Transverse colon (tissue), 4 donors: ENCODE measurements around the gene KCNE1. TPM values are rescaled to one million over a fixed set of nuclear protein-coding genes. Genes with fewer than 3 reads are reported as not detected.

ENCODE experiments used
- DNase-seq: peaks from one replicate; pipeline ENCODE4 v3.0.0-alpha.2; 2019
- H3K27ac ChIP-seq, 4 donors: fragments of 200-600 bp; sonication (generic); 2 replicates each; pipeline ENCODE4 v1.5.1; 2016 to 2018; ENCODE audit warnings: inconsistent platforms in 4 of 4
- H3K27me3 ChIP-seq: fragments of 200-600 bp; sonication (generic); 2 replicates; pipeline ENCODE4 v1.5.1; 2017; ENCODE audit warnings: inconsistent platforms
- H3K36me3 ChIP-seq, 4 donors: fragments of 200-600 bp; sonication (generic); 2 replicates each; pipeline ENCODE4 v1.5.1; 2017 to 2019; ENCODE audit warnings: inconsistent platforms in 4 of 4
- H3K4me1 ChIP-seq, 4 donors: fragments of 200-600 bp; sonication (generic); 2 replicates each; pipeline ENCODE4 v1.5.1; 2017 to 2020; ENCODE audit warnings: inconsistent platforms in 4 of 4
- H3K4me3 ChIP-seq, 4 donors: fragments of 200-600 bp; sonication (generic); 1 replicate in 1 of 4; 2 replicates in 3 of 4; pipeline versions ENCODE4 v1.5.1 to v1.6.1; 2017 to 2019; ENCODE audit warnings: inconsistent platforms in 4 of 4
- H3K9me3 ChIP-seq, 2 donors: fragments of 200-600 bp; sonication (generic); 2 replicates each; pipeline ENCODE4 v1.5.1; 2017 to 2019; ENCODE audit warnings: inconsistent platforms in 2 of 2
- CTCF ChIP-seq, 5 experiments: fragments of 200-600 bp in 3 of 5; fragments of 450-650 bp in 2 of 5; sonication (generic) in 3 of 5; IDR thresholded peaks; 1 replicate in 2 of 5; 2 replicates in 3 of 5; pipeline ENCODE4 v1.5.1; 2016 to 2017; ENCODE audit warnings: antibody characterized with exemption in 5 of 5, inconsistent platforms in 3 of 5, mild to moderate bottlenecking in 2 of 5, moderate library complexity in 1 of 5
- EP300 ChIP-seq: sonication (generic); formaldehyde crosslinking; IDR thresholded peaks from one replicate; pipeline ENCODE4 v1.6.1; 2017; ENCODE audit warnings: antibody characterized with exemption, low read depth
- POLR2A ChIP-seq: fragments of 450-650 bp; IDR thresholded peaks from one replicate; pipeline ENCODE4 v1.6.1; 2016; ENCODE audit warnings: antibody characterized with exemption, mild to moderate bottlenecking, moderate library complexity
- POLR2AphosphoS5 ChIP-seq, 3 donors: sonication (generic); formaldehyde crosslinking; IDR thresholded peaks; one replicate each; pipeline ENCODE4 v1.6.1; 2016; ENCODE audit warnings: antibody characterized with exemption in 3 of 3
- WGBS, 2 donors: methylation state at CpG; one replicate each; pipeline ENCODE4 v1.1.5; 2018; ENCODE audit warnings: low coverage in 1 of 2; 5-methylcytosine and 5-hydroxymethylcytosine counted together
- in situ Hi-C, 4 donors: fragments of 200-750 bp; cut with MboI; loops; one replicate each; pipeline versions ENCODE4 v1.15.0 to v1.15.1; 2017; ENCODE audit warnings: low sequenced_read_pairs in 3 of 4, low pct_ligation_motif_present in 1 of 4, low pct_unique_long_range_greater_than_20kb in 1 of 4
- intact Hi-C: fragments of 100-400 bp; cut with DNase I; formaldehyde crosslinking; loops from one replicate; pipeline ENCODE4 v1.15.1; 2023; ENCODE audit warnings: low total_unique reads
- total RNA-seq, 4 donors: library from RNA; depleted of rRNA; stranded (reverse); fragments of >200 nt; gene quantifications; one replicate each; pipeline ENCODE4 v1.1.0, GENCODE V29; 2016

Gene KCNE1
- total RNA-seq, 4 donors from 2014 or later, result 1.5 to 2.6 (median 2.4) TPM; not detected in 1

DNA sequence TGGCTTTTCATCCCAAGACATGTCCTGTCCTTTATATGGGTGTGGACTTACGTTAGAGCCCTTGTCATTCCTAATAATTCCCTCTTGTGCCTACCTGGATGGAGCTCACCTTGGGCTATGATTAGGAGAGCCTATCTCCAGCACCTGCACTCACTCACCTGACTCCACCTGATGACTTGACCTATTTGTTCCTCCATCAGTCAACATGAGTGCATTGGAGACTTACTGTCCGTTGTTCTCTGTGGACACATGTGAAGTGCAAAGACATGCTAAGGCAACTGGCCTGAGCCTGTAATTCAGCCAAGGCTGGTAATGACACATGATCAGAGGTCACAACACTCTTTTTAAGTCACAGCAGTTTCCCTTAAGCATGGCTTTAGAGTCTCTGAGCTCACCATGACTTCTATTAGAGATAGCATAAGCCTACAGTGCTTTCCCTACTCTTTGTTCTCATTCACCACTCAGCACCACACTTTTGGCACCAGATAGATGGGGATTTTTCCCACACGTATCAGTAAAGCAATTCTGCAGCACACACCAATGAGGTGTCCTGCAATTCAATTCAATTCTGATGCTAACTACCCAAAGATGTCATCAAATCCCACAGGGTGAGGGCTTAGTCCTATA, 9.4 kb downstream of the KCNE1 start:
- 60 to 86% methylated on average over 2 to 3 of the region's 3 CpGs for WGBS, 2 donors
- Histone ChIP-seq H3K36me3 (no peaks in the 10 kb centered on the region), H3K27ac (no peak overlapping the region), H3K27me3 (no peaks in the 10 kb centered on the region), H3K9me3 (peaks cover 1 to 5% of the 10 kb centered on the region in 2 donors), H3K4me1 (no peaks in the 10 kb centered on the region), H3K4me3 (no peak overlapping the region)
- intact Hi-C loops (no loop called here), in situ Hi-C loops (no loop called here)
- no peak for TF ChIP-seq EP300
- TF ChIP-seq POLR2AphosphoS5 (IDR thresholded peaks at IDR 0.05), result no peak
- TF ChIP-seq CTCF (IDR thresholded peaks at IDR 0.05), result no peak
- no peak for TF ChIP-seq POLR2A
- no peak for DNase-seq

DNA sequence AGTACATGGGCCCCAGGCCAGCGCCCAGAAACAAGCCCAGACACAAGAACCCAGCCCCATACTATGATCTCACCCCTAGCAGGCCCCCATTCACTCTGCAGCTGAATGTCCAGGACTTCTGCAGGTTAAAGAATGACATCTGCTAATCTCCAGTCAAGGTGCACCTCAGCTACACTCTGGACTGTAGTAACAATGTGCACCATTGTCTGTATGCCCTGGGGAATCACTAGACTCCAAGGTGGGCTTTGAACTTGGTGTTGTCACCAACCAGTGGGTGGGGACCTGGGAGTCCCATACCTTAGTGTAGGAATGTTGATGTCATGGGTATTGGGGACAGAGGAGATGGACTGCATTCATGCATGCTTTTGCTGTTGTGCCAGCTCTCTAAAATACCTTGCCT, 10.3 kb downstream of the KCNE1 start:
- DNase-seq, result no peak
- TF ChIP-seq POLR2A (no peak), CTCF (IDR thresholded peaks at IDR 0.05) (no peak), EP300 (no peak), POLR2AphosphoS5 (IDR thresholded peaks at IDR 0.05) (no peak)
- no peaks in the 10 kb centered on the region for H3K36me3 ChIP-seq
- in situ Hi-C loops (no loop called here), intact Hi-C loops (no loop called here)
- H3K27me3 ChIP-seq, result no peaks in the 10 kb centered on the region
- peaks cover 7 to 9% of the 10 kb centered on the region in 2 donors for H3K9me3 ChIP-seq
- 58% methylated on average over 1 of the region's 1 CpG; no CpG with 5 or more reads in 1 of the 2 donors for WGBS, 2 donors
- no peaks in the 10 kb centered on the region for H3K4me1 ChIP-seq
- no peak overlapping the region for H3K4me3 ChIP-seq
- no peak overlapping the region for H3K27ac ChIP-seq

GRCh38 chr21:34500191-34500590, 11.8 kb downstream of the KCNE1 start:
- 71 to 86% methylated on average over 1 of the region's 1 CpG for WGBS, 2 donors
- peaks cover 7 to 9% of the 10 kb centered on the region in 2 donors for H3K9me3 ChIP-seq
- H3K36me3 ChIP-seq, result no peaks in the 10 kb centered on the region
- H3K27me3 ChIP-seq, result no peaks in the 10 kb centered on the region
- intact Hi-C loops (no loop called here), in situ Hi-C loops (no loop called here)
- H3K4me1 ChIP-seq, result no peaks in the 10 kb centered on the region
- no peak overlapping the region for H3K4me3 ChIP-seq
- DNase-seq, result no peak
- H3K27ac ChIP-seq, result no peak overlapping the region
- TF ChIP-seq EP300 (no peak), POLR2AphosphoS5 (IDR thresholded peaks at IDR 0.05) (no peak), POLR2A (no peak), CTCF (IDR thresholded peaks at IDR 0.05) (no peak)

DNA sequence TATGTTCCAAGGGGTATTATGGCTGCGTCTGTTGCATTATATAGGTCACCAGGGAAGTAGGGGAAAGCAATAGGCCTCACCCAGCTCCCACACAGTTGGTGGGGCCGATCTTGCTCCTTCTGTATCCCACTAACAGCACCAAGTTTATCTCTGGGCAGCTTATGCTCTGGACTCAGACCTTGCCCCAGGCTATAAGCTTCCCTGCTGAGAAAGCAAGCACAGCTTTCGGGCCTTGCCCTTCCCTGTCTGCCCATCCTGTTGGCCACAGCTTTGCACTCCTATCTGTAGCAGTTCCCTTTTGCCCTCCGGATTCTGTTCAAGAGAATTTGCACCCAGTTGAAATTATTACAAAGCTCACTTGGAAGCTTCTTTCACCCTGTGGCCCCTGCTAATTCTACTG, 12.9 kb downstream of the KCNE1 start:
- Histone ChIP-seq H3K4me1 (no peaks in the 10 kb centered on the region), H3K4me3 (no peak overlapping the region), H3K27me3 (no peaks in the 10 kb centered on the region), H3K9me3 (peaks cover 7 to 9% of the 10 kb centered on the region in 2 donors), H3K27ac (no peak overlapping the region), H3K36me3 (no peaks in the 10 kb centered on the region)
- 87% methylated on average over 4 of the region's 4 CpGs; no CpG with 5 or more reads in 1 of the 2 donors for WGBS, 2 donors
- in situ Hi-C loops, result no loop called here
- no peak for TF ChIP-seq EP300
- TF ChIP-seq CTCF (IDR thresholded peaks at IDR 0.05), result no peak
- TF ChIP-seq POLR2AphosphoS5 (IDR thresholded peaks at IDR 0.05), result no peak
- no peak for TF ChIP-seq POLR2A
- intact Hi-C loops, result no loop called here
- DNase-seq, result no peak
